ENCODE data around the gene MEGF11.

MEGF11 gene

DNA sequence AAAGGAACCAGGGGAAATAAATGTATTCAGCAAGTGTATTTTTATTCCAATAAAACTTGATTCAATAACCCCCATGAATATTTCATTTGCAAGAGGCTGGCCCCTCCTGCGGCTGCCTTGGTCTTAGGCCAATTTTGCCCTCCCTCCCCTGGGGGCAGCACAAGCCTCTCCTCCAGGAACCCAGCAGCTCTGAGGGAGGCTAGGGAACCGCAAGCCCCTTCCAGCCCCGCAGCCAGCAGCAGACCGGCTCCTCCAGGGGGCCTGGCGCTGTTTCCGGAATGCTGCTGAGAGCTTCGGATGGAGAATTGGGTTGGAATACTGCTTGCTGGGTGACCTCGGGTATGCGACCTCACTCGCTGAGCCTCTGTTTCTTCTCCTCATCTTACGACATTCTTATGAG is 234.2 kb downstream of the MEGF11 start:
- no peak overlapping the region for H3K4me3 ChIP-seq (ENCODE audit: low read length, poor library complexity, severe bottlenecking)
- H3K4me2 ChIP-seq (ENCODE audit: low read depth, low read length, poor library complexity, severe bottlenecking): no peak overlapping the region
- H3K9me2 ChIP-seq (replicated peaks; ENCODE audit: low read depth, low read length): no peaks in the 10 kb centered on the region
- no peak for TF ChIP-seq EZH2phosphoT487 (IDR thresholded peaks at IDR 0.05; ENCODE audit: borderline replicate concordance)
- TF ChIP-seq, protein P1, sequence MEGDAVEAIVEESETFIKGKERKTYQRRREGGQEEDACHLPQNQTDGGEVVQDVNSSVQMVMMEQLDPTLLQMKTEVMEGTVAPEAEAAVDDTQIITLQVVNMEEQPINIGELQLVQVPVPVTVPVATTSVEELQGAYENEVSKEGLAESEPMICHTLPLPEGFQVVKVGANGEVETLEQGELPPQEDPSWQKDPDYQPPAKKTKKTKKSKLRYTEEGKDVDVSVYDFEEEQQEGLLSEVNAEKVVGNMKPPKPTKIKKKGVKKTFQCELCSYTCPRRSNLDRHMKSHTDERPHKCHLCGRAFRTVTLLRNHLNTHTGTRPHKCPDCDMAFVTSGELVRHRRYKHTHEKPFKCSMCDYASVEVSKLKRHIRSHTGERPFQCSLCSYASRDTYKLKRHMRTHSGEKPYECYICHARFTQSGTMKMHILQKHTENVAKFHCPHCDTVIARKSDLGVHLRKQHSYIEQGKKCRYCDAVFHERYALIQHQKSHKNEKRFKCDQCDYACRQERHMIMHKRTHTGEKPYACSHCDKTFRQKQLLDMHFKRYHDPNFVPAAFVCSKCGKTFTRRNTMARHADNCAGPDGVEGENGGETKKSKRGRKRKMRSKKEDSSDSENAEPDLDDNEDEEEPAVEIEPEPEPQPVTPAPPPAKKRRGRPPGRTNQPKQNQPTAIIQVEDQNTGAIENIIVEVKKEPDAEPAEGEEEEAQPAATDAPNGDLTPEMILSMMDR (conservative IDR thresholded peaks at IDR 0.05; ENCODE audit: low read length): no peak
- H3K79me2 ChIP-seq (ENCODE audit: insufficient read depth, low read length): no peaks in the 10 kb centered on the region
- H3K27me3 ChIP-seq (ENCODE audit: insufficient read depth, low read length, poor library complexity, severe bottlenecking): no peaks in the 10 kb centered on the region
- H2AFZ ChIP-seq (ENCODE audit: low read length): no peak overlapping the region
- H3K4me1 ChIP-seq (ENCODE audit: insufficient read depth, low read length, poor library complexity, severe bottlenecking): no peaks in the 10 kb centered on the region
- no peaks in the 10 kb centered on the region for H3K36me3 ChIP-seq (ENCODE audit: insufficient read depth, low read length)
- H3K9ac ChIP-seq (ENCODE audit: low read depth, low read length, poor library complexity, severe bottlenecking): no peak overlapping the region
- no peaks in the 10 kb centered on the region for H4K20me1 ChIP-seq (ENCODE audit: insufficient read depth, low read length, poor library complexity, severe bottlenecking)
- no peaks in the 10 kb centered on the region for H3F3A ChIP-seq (ENCODE audit: low read depth)
- no peaks in the 10 kb centered on the region for H3K9me3 ChIP-seq (ENCODE audit: insufficient read depth, low read depth, low read length)

- Histone ChIP-seq H3K9me3 (ENCODE audit: insufficient read depth, low read depth, low read length) (no peaks in the 10 kb centered on the region), H3K4me1 (ENCODE audit: insufficient read depth, low read length, poor library complexity, severe bottlenecking) (no peaks in the 10 kb centered on the region), H3K9me2 (replicated peaks; ENCODE audit: low read depth, low read length) (no peaks in the 10 kb centered on the region), H3K4me2 (ENCODE audit: low read depth, low read length, poor library complexity, severe bottlenecking) (no peak overlapping the region), H3K79me2 (ENCODE audit: insufficient read depth, low read length) (no peaks in the 10 kb centered on the region), H3F3A (ENCODE audit: low read depth) (no peaks in the 10 kb centered on the region), H3K36me3 (ENCODE audit: insufficient read depth, low read length) (no peaks in the 10 kb centered on the region), H2AFZ (ENCODE audit: low read length) (no peak overlapping the region), H3K4me3 (ENCODE audit: low read length, poor library complexity, severe bottlenecking) (no peak overlapping the region), H3K27me3 (ENCODE audit: insufficient read depth, low read length, poor library complexity, severe bottlenecking) (no peaks in the 10 kb centered on the region), H3K9ac (ENCODE audit: low read depth, low read length, poor library complexity, severe bottlenecking) (no peak overlapping the region), H4K20me1 (ENCODE audit: insufficient read depth, low read length, poor library complexity, severe bottlenecking) (no peaks in the 10 kb centered on the region)
- TF ChIP-seq EZH2phosphoT487 (IDR thresholded peaks at IDR 0.05; ENCODE audit: borderline replicate concordance): no peak
- TF ChIP-seq, protein P1 (conservative IDR thresholded peaks at IDR 0.05; ENCODE audit: low read length): no peak
These were observed 235.1 kb downstream of the MEGF11 start for GRCh38 chr15:66018488-66018797.

DNA sequence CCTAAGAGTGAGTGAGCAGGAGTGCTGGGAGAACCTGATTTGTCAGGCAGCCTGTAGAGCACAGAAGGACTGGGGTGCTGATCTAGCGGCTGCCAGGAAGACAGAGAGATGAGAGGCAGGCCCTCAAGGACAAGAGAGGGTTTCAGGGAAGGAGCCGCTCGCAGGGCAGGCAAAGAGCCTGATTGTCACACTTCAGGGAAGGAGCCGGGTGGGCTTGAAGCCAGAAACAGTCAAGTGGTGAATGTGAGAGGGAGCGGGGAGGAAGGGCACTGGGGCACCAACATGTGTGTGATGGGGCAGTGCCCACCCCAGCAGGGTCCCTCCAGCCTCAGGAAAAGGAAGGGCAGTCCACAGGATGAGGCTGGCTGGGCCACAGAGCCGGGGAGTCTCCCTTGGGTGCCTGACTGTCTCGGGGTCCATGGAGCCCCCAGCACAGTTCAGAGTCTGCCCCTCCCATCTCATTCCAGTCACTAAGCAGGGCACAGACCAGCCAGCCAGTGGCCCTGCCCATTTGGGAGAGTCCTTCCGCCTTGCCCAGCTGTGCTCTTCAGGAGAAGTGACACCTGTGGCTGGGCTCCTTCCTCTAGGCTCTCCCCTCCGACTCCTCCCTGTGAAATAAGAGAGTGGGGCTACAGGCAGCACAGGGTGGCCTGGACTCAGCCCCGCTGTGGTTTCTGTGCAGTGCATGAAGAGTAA is 235.6 kb downstream of the MEGF11 start:
- H3K4me3 ChIP-seq (ENCODE audit: low read length, poor library complexity, severe bottlenecking): no peak overlapping the region
- no peaks in the 10 kb centered on the region for H3K4me1 ChIP-seq (ENCODE audit: insufficient read depth, low read length, poor library complexity, severe bottlenecking)
- H3K36me3 ChIP-seq (ENCODE audit: insufficient read depth, low read length): no peaks in the 10 kb centered on the region
- H2AFZ ChIP-seq (ENCODE audit: low read length): no peak overlapping the region
- H3K9me2 ChIP-seq (replicated peaks; ENCODE audit: low read depth, low read length): no peaks in the 10 kb centered on the region
- no peaks in the 10 kb centered on the region for H4K20me1 ChIP-seq (ENCODE audit: insufficient read depth, low read length, poor library complexity, severe bottlenecking)
- no peaks in the 10 kb centered on the region for H3F3A ChIP-seq (ENCODE audit: low read depth)
- no peaks in the 10 kb centered on the region for H3K27me3 ChIP-seq (ENCODE audit: insufficient read depth, low read length, poor library complexity, severe bottlenecking)
- no peaks in the 10 kb centered on the region for H3K9me3 ChIP-seq (ENCODE audit: insufficient read depth, low read depth, low read length)
- no peak overlapping the region for H3K9ac ChIP-seq (ENCODE audit: low read depth, low read length, poor library complexity, severe bottlenecking)
- no peak overlapping the region for H3K4me2 ChIP-seq (ENCODE audit: low read depth, low read length, poor library complexity, severe bottlenecking)
- H3K79me2 ChIP-seq (ENCODE audit: insufficient read depth, low read length): no peaks in the 10 kb centered on the region
- TF ChIP-seq, protein P1 (conservative IDR thresholded peaks at IDR 0.05; ENCODE audit: low read length): no peak
- TF ChIP-seq EZH2phosphoT487 (IDR thresholded peaks at IDR 0.05; ENCODE audit: borderline replicate concordance): no peak
